HG03565 (cell line): ENCODE results near the gene SGMS1.

Source experiments
- ATAC-seq: cut with Tn5 transposase; IDR thresholded peaks from one replicate; pipeline ENCODE4 v1.9.1; 2021; ENCODE audit warnings: mild to moderate bottlenecking, moderate library complexity; ENCODE audit not compliant: unreplicated experiment

Gene SGMS1

DNA sequence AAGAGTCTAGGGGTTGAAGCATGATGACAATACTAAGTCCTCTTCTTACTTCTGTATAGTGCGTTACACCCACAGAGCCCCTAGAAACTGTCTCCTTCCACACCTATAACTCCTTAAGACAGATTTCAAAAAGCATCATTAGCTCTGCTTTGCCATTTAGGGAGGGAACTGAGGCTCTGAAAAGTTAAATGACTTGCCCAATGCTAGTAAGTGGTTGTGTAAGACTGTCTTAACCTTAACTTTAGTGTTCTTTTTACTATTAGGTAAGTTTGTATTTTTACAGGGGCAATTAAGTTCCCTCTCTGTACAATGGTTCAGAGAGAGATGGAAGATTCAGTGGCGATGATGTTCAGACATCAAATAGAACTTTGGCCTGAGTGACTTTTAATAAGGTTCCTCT lies 299.7 kb downstream of the SGMS1 start:
- no peak for ATAC-seq

DNA sequence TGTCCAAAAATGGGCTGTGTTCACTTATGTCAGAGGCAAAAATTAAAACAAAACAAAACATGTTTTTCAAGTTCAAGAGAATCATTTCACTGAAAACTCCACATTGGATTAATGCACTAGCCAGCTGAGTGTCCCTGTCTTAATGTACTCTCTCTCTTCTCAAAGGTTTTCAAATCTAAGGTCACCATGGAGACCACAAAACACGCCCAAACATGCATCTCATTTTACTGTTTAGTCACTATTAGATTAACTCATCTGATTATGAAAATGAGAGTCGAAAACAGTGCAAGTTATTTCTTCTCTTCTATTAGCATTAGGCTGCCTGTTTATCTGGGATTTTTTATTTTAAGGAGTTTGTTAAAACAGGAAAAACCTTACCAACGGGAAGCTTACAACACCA lies 301.7 kb downstream of the SGMS1 start:
- no peak for ATAC-seq

DNA sequence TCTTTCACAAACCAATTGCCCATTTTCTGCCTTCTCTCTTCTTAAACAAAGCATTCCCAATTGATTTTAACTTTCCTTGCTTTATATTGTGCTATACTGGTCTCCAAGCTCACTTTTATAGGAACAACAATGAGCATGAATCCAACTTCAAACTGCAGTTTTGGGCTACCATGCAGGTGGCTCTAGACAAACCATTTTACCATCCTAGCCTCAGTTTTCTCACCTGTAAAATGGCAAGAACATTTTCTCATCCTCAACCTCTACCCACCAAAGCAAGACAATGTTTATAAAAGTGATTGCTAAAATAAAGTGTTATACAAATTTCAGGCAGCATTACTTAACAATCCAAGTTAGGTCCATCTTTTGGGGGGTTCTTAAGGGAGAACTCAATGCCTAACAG lies 305.6 kb downstream of the SGMS1 start:
- ATAC-seq = no peak

DNA sequence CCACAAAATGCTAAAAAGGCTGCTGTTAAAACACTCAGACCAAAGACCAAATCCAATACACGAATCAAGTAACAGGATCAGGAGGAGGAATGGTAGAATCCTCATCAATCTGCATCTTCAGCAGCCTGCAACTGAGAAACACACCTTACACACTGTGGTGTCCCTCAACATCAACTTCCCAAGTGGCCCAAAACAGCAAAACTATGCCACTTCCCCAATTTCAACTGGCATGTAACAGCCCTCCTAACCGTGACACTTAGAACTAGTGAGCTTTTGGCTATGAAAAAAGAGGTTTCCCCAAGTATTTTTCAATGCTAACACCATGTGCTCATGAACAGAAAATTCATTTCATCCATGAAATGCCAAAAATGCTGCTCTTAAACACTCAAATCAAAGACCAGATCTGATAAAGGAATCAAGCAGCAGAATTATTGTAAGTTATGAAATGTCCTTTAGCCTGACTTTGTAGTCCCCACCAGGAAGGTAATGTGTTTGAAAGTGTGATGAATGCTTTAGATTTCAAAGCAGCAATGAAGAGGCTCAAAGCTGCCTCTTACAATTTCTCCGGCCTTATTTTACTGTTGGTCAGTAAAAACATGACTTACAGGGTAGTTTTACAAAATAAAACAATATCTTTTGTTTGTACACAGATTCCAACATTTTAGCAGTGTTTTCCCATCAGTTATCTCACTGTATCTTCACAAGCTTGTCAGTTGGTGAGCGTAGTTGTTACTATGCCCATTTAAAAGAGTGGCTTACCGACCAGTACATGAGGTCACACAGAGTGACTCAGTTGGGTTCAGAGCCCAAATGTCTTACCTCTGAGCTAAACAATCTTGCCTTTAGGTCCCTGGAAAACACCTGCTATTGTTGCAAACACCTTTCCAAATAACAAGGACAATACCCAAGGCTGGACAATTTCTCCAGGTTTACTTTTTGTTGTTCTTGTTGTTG lies 306.8 kb downstream of the SGMS1 start:
- ATAC-seq = no peak

DNA sequence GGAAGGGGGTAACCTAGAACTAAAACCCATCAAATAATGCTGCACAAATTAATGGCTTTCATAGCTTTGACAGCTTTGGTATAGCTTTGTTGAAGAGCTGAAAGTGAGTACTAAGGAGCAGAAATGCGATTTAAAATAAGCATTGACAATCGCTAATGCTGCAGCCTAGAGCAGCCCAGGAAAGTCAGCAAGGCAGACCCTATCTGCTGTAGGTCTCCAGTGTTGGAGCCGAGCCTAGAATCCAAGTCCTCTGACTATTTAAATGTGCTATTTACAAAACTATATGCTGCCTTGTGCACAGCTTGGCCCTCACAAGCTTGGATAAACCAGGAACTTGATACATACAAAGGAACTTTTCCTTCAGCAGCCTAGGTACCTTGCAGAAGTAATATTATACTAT lies 307.6 kb downstream of the SGMS1 start:
- ATAC-seq = no peak

DNA sequence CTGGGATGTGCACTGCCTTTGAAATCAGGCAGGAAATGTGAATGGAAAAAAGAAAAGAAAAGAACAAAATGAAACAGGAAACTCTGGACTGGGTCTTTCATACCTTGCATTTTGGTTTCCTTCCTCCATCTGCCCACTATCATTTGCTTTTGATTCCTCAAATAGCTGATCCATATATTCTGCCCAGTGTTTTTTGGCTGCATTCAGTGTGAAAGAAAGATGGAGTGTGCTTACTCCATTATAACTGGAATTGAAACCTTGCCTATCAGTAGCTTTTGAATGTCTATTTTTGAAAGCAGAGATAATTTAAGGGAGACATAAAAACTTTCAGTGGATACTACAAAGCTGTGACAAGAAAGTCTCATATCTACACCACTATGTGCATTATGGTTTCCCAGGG lies 308.3 kb downstream of the SGMS1 start:
- ATAC-seq = no peak

DNA sequence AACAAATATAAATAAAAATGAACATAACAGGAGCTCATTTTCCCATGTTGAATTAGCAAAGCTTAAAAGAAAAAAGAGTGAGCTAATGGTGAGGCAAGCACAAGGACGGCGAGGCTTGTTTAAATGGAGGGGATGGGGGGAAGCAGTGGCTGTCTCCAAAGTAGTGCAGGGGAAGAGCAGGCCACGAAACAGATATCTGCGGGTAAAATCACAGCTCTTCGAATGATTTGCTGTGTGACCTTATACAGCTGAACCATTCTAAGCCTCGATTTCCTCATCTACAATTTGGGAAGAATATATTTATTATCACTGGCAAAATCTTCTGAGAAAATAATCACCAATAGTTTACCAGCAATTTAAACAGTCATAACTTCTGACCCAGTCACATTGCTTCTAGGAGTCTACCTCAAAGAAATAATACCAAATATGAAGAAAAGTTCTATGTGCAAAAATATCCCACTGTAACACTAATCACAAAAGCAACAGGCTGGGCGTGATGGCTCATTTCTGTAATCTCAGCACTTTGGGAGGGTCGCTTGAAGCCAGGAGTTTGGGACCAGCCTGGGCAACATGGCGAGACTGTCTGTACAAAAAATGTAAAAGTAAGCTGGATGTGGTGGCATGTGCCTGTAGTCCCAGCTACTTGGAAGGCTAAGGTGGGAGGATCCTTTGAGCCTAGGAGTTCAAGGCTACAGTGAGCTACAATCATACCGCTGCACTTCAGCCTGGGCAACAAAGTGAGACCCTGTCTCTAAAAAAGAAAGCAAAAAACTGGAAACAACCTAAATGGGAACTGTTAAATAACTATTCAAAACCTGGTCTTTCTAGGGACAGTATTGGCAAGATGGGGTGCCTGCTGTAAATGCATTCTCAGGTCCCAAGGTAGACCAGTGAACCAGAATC lies 309.3 kb downstream of the SGMS1 start:
- no peak for ATAC-seq

DNA sequence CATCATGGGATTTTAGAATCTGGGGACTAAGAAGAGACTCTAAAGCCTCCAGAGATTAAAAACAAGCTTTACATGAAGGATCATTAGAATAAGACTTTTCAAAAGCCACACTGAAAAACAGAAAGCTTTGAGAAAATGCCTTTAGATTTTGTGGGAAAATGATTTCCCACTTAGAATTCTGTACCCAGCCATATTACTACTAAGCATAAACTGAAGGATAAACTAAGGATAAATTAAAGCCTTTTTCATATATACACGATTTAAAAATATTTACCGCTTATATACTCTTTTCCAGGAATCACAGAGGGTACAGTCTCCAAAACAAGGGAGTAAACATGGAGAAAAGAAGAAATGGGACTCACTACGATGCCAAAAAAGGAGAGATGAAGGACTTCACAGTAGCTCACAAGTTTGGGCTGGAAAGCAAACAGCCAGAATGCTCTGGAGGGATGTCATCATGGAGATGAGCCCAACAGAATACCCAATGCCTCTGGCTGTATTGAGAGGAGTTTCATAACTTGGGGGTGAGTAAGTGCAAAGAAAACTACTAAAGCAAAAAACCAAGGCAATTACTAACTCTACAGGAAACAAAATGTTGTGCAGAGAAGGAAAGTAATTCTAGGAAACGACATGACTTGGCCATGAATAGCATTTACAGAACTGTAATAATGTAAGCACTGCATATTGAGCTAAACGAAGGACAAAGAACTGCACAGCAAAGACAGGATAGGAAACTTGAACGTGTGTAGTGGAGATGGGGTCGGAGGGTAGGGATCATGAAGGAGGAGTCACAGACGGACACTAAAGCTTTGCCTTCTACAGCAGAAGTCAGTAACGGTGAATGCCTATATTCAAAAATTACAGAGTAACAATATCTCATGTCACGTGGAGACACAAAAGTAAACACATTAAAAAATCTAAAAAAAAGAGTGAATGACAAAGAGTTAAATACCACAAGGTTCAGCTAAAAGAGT lies 311.0 kb downstream of the SGMS1 start:
- no peak for ATAC-seq

DNA sequence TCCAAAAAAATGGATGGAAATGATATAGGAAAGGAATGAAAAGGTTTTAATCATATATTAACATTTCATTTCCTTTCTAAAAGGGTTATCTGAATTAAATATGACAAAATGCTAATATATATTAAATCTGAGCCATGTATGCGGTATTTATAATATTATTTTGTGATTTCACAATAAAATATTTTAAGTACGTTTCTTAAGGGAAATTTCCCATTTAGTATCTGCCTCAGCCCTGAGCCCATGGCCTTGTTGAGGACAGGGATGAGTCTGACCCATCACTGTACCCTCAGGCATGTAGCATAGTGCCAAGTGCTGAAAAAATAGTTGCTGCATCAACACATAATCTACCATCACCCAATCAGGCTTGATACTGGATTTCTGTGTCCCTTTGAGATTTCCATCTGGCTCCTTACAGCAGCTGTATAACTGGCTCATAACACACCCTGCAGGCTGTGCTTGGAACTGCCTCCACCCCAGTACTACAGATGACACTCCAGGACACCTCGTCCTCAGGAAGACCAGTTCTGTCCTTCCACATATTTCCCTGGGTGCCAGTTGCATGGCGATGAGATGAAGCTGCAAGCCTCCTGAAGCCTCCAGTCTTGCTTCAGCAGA lies 313.1 kb downstream of the SGMS1 start:
- ATAC-seq = peak; percentile 69

DNA sequence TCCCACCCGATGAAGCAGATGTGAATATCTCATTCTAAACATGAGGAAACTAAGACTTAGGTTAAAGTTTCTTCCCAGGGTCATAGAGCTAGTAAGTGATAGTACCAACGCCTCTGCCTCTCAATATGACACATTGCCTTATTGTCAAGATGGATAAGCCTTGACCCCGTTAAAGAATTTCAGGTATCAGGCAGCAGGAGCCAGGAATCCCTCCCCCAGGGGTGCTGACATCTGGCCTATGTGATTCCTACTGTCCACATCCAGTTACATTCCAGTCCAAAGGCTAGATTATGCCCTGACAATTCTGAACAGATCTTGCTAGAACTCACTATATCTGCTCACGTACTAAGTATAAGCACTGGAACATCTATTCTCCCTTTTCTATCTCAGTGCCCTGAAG lies 314.4 kb downstream of the SGMS1 start:
- no peak for ATAC-seq

DNA sequence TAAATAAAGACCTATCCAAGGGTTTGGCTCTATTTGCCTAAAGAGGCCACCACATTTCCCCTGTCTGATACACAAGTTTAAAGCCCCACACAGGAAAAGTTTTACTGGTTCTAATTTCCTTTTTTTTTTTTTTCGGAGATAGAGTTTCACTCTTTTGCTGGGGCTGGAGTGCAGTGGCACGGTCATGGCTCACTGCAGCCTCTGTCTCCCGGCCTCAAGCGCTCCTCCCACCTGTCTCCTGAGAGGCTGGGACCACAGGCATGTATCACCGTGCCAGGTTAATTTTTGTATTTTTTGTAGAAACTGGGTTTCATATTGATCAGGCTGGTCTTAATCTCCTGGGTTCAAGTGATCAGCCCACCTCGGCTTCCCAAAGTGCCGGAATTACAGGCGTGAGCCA lies 319.1 kb downstream of the SGMS1 start:
- no peak for ATAC-seq

DNA sequence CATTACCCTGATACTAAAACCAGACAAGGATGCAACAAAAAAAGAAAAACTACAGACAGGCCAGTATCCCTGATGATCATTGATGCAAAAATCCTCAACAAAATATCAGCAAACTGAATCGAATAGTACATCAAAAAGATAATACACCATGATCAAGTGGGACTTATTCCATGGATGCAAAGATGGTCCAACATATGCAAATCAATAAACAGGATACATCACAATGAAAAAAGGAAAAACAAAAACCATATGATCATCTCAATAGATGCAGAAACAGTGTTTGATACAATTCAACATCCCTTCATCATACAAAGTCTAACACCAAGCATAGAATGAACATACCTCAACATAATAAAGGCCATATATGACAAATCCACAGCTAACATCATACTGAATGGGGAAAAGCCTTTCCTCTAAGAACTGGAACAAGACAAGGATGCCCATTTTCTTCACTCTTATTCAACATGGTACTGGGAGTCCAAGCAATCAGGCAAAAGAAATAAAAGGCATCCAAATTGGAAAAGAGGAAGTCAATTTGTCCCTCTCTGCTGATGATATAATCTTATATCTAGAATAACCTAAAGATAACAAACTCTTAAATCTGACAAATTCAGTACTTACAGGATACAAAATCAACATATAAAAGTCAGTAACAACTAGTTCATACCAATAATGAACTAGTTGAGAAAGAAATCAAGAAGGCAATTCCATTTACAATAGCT lies 323.6 kb downstream of the SGMS1 start:
- ATAC-seq = no peak

DNA sequence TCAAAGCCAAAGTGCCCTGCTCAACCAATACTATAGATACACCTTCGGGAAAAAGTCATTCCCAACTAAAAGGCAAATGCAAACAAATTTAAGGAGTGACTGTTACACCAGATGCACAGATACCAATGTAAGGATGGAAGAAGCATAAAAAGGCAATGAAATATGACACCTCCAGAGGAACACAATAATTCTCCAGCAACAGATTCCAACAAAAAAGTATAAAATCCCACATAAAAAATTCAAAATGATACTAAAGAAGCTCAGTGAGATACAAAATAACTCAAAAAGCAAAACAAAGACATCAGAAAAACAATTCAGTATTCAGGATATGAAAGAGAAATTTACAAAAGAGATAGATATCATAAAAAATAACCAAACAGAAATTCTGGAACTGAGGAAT lies 328.4 kb downstream of the SGMS1 start:
- ATAC-seq = no peak

DNA sequence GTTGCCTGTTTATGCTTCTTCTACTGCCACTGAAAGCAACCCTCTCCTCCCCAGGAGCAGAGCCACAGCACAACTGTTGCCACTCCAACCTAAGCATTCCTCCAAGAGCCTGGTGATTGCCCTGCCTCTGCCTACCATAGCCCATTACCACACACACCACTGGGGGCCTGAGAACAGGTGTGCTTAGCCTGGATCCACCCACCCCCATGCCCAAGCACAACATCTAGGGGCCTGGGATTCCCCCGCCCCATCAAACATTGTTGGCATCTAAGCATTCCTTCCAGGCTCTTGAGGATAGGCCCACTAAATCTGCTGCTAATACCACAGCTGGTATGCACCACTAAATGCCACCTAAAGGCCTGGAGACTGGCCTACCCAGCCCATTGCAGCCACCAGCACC lies 329.2 kb downstream of the SGMS1 start:
- no peak for ATAC-seq

DNA sequence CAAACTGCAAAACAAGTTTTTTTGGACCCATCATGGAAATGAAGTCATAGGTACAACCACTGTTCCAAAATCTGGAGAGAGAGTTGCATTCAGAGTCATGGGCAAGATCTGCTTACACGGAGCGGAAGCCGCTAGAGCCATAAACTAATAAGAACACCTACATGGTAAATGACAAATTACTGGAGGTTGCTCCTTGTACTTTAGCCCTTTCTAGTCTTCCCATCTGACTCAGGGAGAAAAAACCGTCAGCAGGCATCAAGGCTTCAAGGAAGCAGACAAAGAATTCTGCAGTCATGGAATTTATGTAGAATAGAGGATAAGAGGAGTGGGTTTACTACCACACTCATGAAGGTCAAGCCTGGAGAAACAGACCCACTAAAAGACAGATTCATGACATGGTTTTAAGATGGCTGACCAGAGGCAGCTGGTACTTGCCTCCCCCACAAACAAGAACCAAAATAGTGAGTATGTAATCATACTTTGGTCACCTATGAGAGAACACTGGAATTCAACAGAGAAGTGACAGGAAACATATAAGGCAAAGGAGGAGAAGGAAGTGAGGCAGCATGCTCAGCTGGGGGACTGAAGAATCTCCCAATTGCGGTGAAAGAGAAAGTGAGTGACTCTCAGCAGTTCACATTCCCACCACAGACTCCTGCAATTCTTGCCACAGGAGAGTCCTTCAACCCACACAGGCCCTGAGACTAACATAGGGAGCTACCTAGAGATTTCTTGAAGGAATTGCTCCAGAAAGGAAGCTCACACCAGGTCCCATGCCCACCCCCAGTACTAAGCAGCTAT lies 330.0 kb downstream of the SGMS1 start:
- ATAC-seq = no peak

DNA sequence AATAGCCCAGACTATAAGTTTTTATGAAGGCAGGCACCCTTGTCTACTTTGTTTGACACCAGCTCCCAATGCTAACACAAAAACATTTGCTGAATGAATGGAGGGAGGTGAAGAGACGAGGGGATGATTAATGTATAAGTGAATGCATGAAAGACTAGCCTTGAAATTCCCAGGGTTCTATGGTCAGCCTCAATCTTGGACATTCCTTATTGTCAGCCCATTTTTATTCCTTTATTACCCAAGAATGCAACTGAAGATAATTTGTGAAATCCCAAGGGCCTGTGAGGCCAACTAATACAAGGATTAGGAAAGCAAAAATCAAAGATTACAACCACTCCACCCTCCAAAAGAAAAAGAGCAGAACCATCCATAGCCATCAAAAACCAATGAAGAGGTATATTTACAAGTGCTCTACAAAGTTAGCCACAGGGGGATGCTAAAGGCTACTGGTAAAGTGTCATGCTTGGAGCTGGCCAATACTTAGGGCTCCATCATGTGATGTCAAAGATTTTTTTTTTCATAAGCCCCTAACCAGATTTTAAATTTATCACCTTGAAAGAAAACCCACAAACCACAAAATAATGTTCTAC lies 332.4 kb downstream of the SGMS1 start:
- no peak for ATAC-seq

DNA sequence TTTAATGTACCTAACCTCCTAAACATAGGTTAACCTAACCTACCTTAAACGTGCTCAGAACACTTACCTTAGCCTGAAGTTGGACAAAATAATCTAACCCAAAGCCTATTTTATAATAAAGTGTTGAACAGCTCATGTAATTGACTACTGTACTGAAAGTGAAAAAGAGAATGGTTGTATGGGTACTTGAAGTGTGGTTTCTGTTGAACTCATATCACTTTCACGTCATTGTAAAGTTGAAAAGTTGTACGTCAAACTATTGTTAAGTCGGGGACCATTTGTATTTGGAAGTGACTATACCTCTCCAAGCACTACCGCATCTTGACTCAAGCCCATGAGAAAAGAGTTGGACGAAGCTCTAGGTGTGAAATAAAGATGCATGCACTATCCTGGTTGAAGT lies 334.6 kb downstream of the SGMS1 start:
- no peak for ATAC-seq

DNA sequence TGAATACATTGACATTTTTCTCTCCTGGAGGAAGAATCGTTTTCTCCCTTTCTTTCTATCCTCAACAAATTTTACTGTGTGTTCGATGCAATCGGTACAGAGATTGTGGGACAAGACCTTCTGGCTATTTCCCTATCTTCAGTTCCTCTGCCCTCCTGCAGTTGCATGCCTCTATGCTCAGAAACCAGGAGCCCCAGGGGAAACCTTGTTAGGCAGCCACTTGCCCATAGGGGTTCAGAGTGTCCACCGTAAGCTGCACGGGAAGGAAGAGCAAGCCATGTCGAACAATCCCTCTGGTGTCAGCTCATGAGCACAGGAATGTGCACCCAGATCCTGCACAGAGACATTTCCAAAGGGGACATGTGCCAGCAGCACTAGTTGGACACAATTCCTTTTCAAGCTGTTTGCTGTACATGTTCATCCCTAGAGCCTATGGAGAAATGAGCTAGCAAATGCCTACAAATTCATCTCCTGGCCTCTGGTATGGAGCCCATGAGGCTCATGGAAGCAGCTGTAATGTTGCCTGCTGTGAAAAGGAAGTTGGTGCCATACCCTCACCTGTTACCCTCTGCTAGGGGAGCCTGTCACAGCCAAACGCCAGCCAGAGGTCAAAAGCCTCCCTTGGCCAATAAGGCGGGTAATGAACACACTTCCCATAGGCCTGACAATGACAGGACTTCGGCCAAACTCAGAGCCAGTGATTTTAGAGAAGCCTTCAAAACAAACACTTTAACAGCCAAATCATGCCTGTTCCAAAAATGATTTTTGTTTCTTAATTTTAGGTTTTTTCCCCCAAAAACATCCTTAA lies 336.6 kb downstream of the SGMS1 start:
- no peak for ATAC-seq
